Ectodermal cell (in vitro differentiated cells): ENCODE data around the gene MIX23.

Source experiments
- H3K27ac ChIP-seq: 2 replicates; pipeline ENCODE4 v1.7.0; 2013; ENCODE audit warnings: mild to moderate bottlenecking, low read depth, low read length; ENCODE audit not compliant: insufficient read depth, poor library complexity, severe bottlenecking
- H3K27me3 ChIP-seq: 2 replicates; pipeline ENCODE4 v1.7.0; 2013; ENCODE audit warnings: mild to moderate bottlenecking, low read length; ENCODE audit not compliant: insufficient read depth, control insufficient read depth, poor library complexity, severe bottlenecking
- H3K36me3 ChIP-seq: one replicate; pipeline ENCODE4 v1.7.0; 2013; ENCODE audit warnings: low read length; ENCODE audit not compliant: control insufficient read depth, insufficient read depth
- H3K4me1 ChIP-seq: one replicate; pipeline ENCODE4 v1.7.0; 2013; ENCODE audit warnings: low read length; ENCODE audit not compliant: control insufficient read depth, insufficient read depth
- H3K4me3 ChIP-seq: 2 replicates; pipeline ENCODE4 v1.7.0; 2013; ENCODE audit warnings: low read depth, low read length, control low read depth; ENCODE audit not compliant: insufficient read depth
- H3K9me3 ChIP-seq: 2 replicates; pipeline ENCODE4 v1.7.0; 2013; ENCODE audit warnings: mild to moderate bottlenecking, low read length, moderate library complexity; ENCODE audit not compliant: control insufficient read depth
- WGBS, 2 experiments: methylation state at CpG; one replicate each; pipeline ENCODE4 v1.1.7; 2013; ENCODE audit warnings: missing lambda C conversion rate in 2 of 2; 5-methylcytosine and 5-hydroxymethylcytosine counted together

The MIX23 gene

GRCh38 chr3:122394173-122394572 lies 11.1 kb upstream of the MIX23 start:
- WGBS, 2 experiments: 75 to 97% methylated on average over 1 of the region's 1 CpG
- H3K36me3 ChIP-seq: no peaks in the 10 kb centered on the region
- no peaks in the 10 kb centered on the region for H3K27me3 ChIP-seq
- no peak overlapping the region for H3K27ac ChIP-seq
- no peak overlapping the region for H3K4me3 ChIP-seq
- H3K4me1 ChIP-seq: no peaks in the 10 kb centered on the region
- H3K9me3 ChIP-seq: no peaks in the 10 kb centered on the region

- H3K4me3 ChIP-seq: no peak overlapping the region
- WGBS, 2 experiments: 64 to 78% methylated on average over 2 of the region's 2 CpGs
- H3K9me3 ChIP-seq: no peaks in the 10 kb centered on the region
Observed at GRCh38 chr3:122392868-122393844, 10.1 kb upstream of the MIX23 start.

GRCh38 chr3:122391681-122392446 lies 8.8 kb upstream of the MIX23 start:
- H3K27ac ChIP-seq: no peak overlapping the region
- H3K27me3 ChIP-seq: no peaks in the 10 kb centered on the region
- no peaks in the 10 kb centered on the region for H3K9me3 ChIP-seq
- H3K4me3 ChIP-seq: no peak overlapping the region
- no peaks in the 10 kb centered on the region for H3K36me3 ChIP-seq
- 49 to 96% methylated on average over 1 to 2 of the region's 2 CpGs for WGBS, 2 experiments
- H3K4me1 ChIP-seq: no peaks in the 10 kb centered on the region

More at GRCh38 chr3:122392868-122393844, 10.1 kb upstream of the MIX23 start:
- Histone ChIP-seq H3K27me3 (no peaks in the 10 kb centered on the region), H3K36me3 (no peaks in the 10 kb centered on the region), H3K4me1 (no peaks in the 10 kb centered on the region), H3K27ac (no peak overlapping the region)

- no peaks in the 10 kb centered on the region for H3K36me3 ChIP-seq
- WGBS, 2 experiments: 86 to 87% methylated on average over 4 of the region's 4 CpGs
- no peaks in the 10 kb centered on the region for H3K4me1 ChIP-seq
- H3K4me3 ChIP-seq: no peak overlapping the region
- no peaks in the 10 kb centered on the region for H3K27me3 ChIP-seq
- H3K27ac ChIP-seq: no peak overlapping the region
- no peaks in the 10 kb centered on the region for H3K9me3 ChIP-seq
Observed at GRCh38 chr3:122390665-122391064, 7.6 kb upstream of the MIX23 start.

- Histone ChIP-seq H3K9me3 (no peaks in the 10 kb centered on the region), H3K4me3 (no peak overlapping the region), H3K27me3 (no peaks in the 10 kb centered on the region), H3K36me3 (no peaks in the 10 kb centered on the region), H3K4me1 (no peaks in the 10 kb centered on the region), H3K27ac (no peak overlapping the region)
- WGBS, 2 experiments: 94% methylated on average over 4 of the region's 4 CpGs
Observed at GRCh38 chr3:122389892-122390291, 6.9 kb upstream of the MIX23 start.

- no peaks in the 10 kb centered on the region for H3K4me1 ChIP-seq
- no peak overlapping the region for H3K27ac ChIP-seq
- H3K36me3 ChIP-seq: no peaks in the 10 kb centered on the region
- H3K27me3 ChIP-seq: no peaks in the 10 kb centered on the region
- H3K9me3 ChIP-seq: no peaks in the 10 kb centered on the region
- no peak overlapping the region for H3K4me3 ChIP-seq
Observed at GRCh38 chr3:122389197-122389596, 6.2 kb upstream of the MIX23 start.

- Histone ChIP-seq H3K9me3 (no peaks in the 10 kb centered on the region), H3K36me3 (no peaks in the 10 kb centered on the region), H3K4me3 (no peak overlapping the region), H3K27ac (no peak overlapping the region), H3K27me3 (no peaks in the 10 kb centered on the region), H3K4me1 (no peaks in the 10 kb centered on the region)
- 83 to 85% methylated on average over 3 of the region's 3 CpGs for WGBS, 2 experiments
Observed at GRCh38 chr3:122387709-122388108, 4.7 kb upstream of the MIX23 start.

GRCh38 chr3:122383771-122384697 lies 1.0 kb upstream of the MIX23 start, which contains the start of gene FAM162A:
Gene FAM162A (plus strand): TSS chr3:122384182. CDS start chr3:122384266, 84 bp downstream.
- H3K36me3 ChIP-seq: no peaks in the 10 kb centered on the region
- H3K9me3 ChIP-seq: no peaks in the 10 kb centered on the region
- WGBS, 2 experiments: 3 to 4% methylated on average over 52 of the region's 52 CpGs
- H3K27ac ChIP-seq: peak within 1 kb of the TSS; percentile 74
- peak within 1 kb of the TSS; percentile 95 for H3K4me3 ChIP-seq
- H3K4me1 ChIP-seq: peaks cover 2% of the 10 kb centered on the region
- no peaks in the 10 kb centered on the region for H3K27me3 ChIP-seq

GRCh38 chr3:122377975-122378374 lies 5.1 kb downstream of the MIX23 start:
- Histone ChIP-seq H3K27ac (no peak overlapping the region), H3K4me3 (no peak overlapping the region), H3K4me1 (peaks cover 2% of the 10 kb centered on the region), H3K36me3 (no peaks in the 10 kb centered on the region), H3K9me3 (no peaks in the 10 kb centered on the region), H3K27me3 (no peaks in the 10 kb centered on the region)
- WGBS, 2 experiments: 95% methylated on average over 4 of the region's 4 CpGs
